Esophagus squamous epithelium (tissue), 4 donors: Measurements from ENCODE around the gene BCL2L11.

Experiments
- CTCF ChIP-seq, 6 experiments: fragments of 450-650 bp in 4 of 6; fragments of 200-600 bp in 2 of 6; sonication (generic) in 2 of 6; IDR thresholded peaks; one replicate each; pipeline ENCODE4 v1.5.1; 2016 to 2019; ENCODE audit warnings: antibody characterized with exemption in 6 of 6, mild to moderate bottlenecking in 4 of 6, moderate library complexity in 4 of 6
- POLR2A ChIP-seq, 4 donors: fragments of 450-650 bp; IDR thresholded peaks; one replicate each; pipeline ENCODE4 v1.6.1; 2017; ENCODE audit warnings: antibody characterized with exemption in 4 of 4, mild to moderate bottlenecking in 4 of 4, moderate library complexity in 3 of 4

- TF ChIP-seq CTCF (IDR thresholded peaks at IDR 0.05) (no peak), POLR2A (IDR thresholded peaks at IDR 0.05) (no peak)
Measured at GRCh38 chr2:111207851-111208250, 87.1 kb downstream of the BCL2L11 start.
